B cell (primary cell): ENCODE data around the gene CD274. TPM values are rescaled to one million over a fixed set of nuclear protein-coding genes. Genes with fewer than 3 reads are reported as not detected.
A peak's percentile ranks its signal among the peaks of the same experiment; 100 is the strongest.

Experiments used
- ATAC-seq: fragments of 200-7000 bp; cut with Tn5 transposase; one replicate; pipeline ENCODE4 v1.10.0; 2021; ENCODE audit warnings: low read depth, mild to moderate bottlenecking, moderate number of reproducible peaks, moderate library complexity
- CTCF ChIA-PET: fragments of 350-600 bp; sonication (Branson Sonifier 250); formaldehyde crosslinking; loops from one replicate; lab custom pipeline; 2021; ENCODE audit warnings: antibody characterized with exemption, inconsistent platforms; lab: Charles Lee
- POLR2A ChIA-PET: fragments of 350-600 bp; sonication (Branson Sonifier 250); formaldehyde crosslinking; loops from one replicate; lab custom pipeline; 2021; ENCODE audit warnings: antibody characterized with exemption; lab: Charles Lee
- DNase-seq: peaks from one replicate; pipeline ENCODE4 v3.0.0; 2013
- H2AFZ ChIP-seq: 2 replicates; pipeline ENCODE4 v1.6.1; 2012; ENCODE audit warnings: mild to moderate bottlenecking, low read depth, low read length; ENCODE audit not compliant: insufficient read depth, poor library complexity, severe bottlenecking
- H3K27ac ChIP-seq, 2 donors: 1 replicate in 1 of 2; 2 replicates in 1 of 2; pipeline ENCODE4 v1.5.1; 2012 to 2013; ENCODE audit warnings: low read length in 2 of 2, mild to moderate bottlenecking in 2 of 2, moderate library complexity in 1 of 2
- H3K27me3 ChIP-seq, 4 experiments: fragments of 200-600 bp in 1 of 4; sonication (generic) in 1 of 4; replicated peaks in 1 of 4; 1 replicate in 2 of 4; 2 replicates in 2 of 4; pipeline versions ENCODE4 v1.6.1 to v1.7.0; 2013 to 2016; ENCODE audit warnings: low read length in 3 of 4, mild to moderate bottlenecking in 2 of 4, mixed read lengths in 1 of 4, moderate library complexity in 1 of 4; ENCODE audit not compliant: insufficient read depth in 4 of 4, control insufficient read depth in 3 of 4; ENCODE audit errors: control extremely low read depth in 1 of 4
- H3K36me3 ChIP-seq, 2 experiments: replicated peaks in 1 of 2; 1 replicate in 1 of 2; 2 replicates in 1 of 2; pipeline versions ENCODE4 v1.6.1 to v1.7.1; 2013; ENCODE audit warnings: low read length in 1 of 2; ENCODE audit not compliant: insufficient read depth in 2 of 2, control insufficient read depth in 1 of 2; ENCODE audit errors: control extremely low read depth in 1 of 2, extremely low read depth in 1 of 2
- H3K4me1 ChIP-seq, 2 donors: fragments of 200-600 bp in 1 of 2; sonication (generic) in 1 of 2; 1 replicate in 1 of 2; 2 replicates in 1 of 2; pipeline versions ENCODE4 v1.5.1 to v1.6.1; 2013 to 2017; ENCODE audit warnings: low read length in 2 of 2; ENCODE audit not compliant: control insufficient read depth in 2 of 2, insufficient read depth in 2 of 2
- H3K4me2 ChIP-seq: replicated peaks from 2 replicates; pipeline ENCODE3; 2012; ENCODE audit warnings: mild to moderate bottlenecking, low read depth, low read length; ENCODE audit not compliant: poor library complexity, severe bottlenecking
- H3K4me3 ChIP-seq, 5 experiments: fragments of 200-600 bp in 1 of 5; sonication (generic) in 1 of 5; 1 replicate in 3 of 5; 2 replicates in 2 of 5; pipeline versions ENCODE4 v1.5.1 to v1.7.0; 2011 to 2016; ENCODE audit warnings: low read length in 4 of 5, mild to moderate bottlenecking in 4 of 5, low read depth in 2 of 5, control low read depth in 1 of 5, moderate library complexity in 1 of 5; ENCODE audit not compliant: insufficient read depth in 1 of 5; ENCODE audit errors: control extremely low read depth in 1 of 5, extremely low read depth in 1 of 5
- H3K79me2 ChIP-seq: fragments of 200-600 bp; sonication (generic); one replicate; pipeline ENCODE4 v1.6.0; 2016; ENCODE audit warnings: low read length; ENCODE audit not compliant: control insufficient read depth, insufficient read depth
- H3K9ac ChIP-seq: fragments of 200-600 bp; sonication (generic); 2 replicates; pipeline ENCODE4 v1.6.1; 2017; ENCODE audit warnings: mild to moderate bottlenecking, low read length, moderate library complexity
- H3K9me3 ChIP-seq, 3 donors: one replicate each; pipeline versions ENCODE4 v1.6.1 to v1.7.1; 2013; ENCODE audit warnings: low read length in 2 of 3; ENCODE audit not compliant: control insufficient read depth in 2 of 3, insufficient read depth in 1 of 3; ENCODE audit errors: control extremely low read depth in 1 of 3
- H4K20me1 ChIP-seq: 2 replicates; pipeline ENCODE4 v1.6.0; 2012; ENCODE audit warnings: mild to moderate bottlenecking, low read length; ENCODE audit not compliant: insufficient read depth, control insufficient read depth, poor library complexity, severe bottlenecking
- H3K27ac Mint-ChIP-seq: one replicate; pipeline ENCODE4 v1.8.0; 2021; ENCODE audit warnings: mixed read lengths
- H3K27me3 Mint-ChIP-seq: one replicate; pipeline ENCODE4 v1.8.0; 2021; ENCODE audit warnings: mixed read lengths
- H3K4me1 Mint-ChIP-seq: one replicate; pipeline ENCODE4 v1.8.0; 2021; ENCODE audit warnings: mixed read lengths
- H3K4me3 Mint-ChIP-seq: one replicate; pipeline ENCODE4 v1.8.0; 2021; ENCODE audit warnings: mixed read lengths
- H3K9me3 Mint-ChIP-seq: one replicate; pipeline ENCODE4 v1.8.0; 2022; ENCODE audit warnings: mixed read lengths; ENCODE audit not compliant: insufficient read depth
- EZH2 ChIP-seq: IDR thresholded peaks from 2 replicates; pipeline ENCODE4 v1.6.1; 2012; ENCODE audit warnings: borderline replicate concordance, low read depth, mild to moderate bottlenecking, moderate library complexity, low read length; ENCODE audit not compliant: insufficient read depth, poor library complexity, severe bottlenecking
- WGBS: methylation state at CpG from one replicate; pipeline ENCODE4 v1.1.5; 2013; ENCODE audit warnings: missing lambda C conversion rate; ENCODE audit not compliant: insufficient coverage; 5-methylcytosine and 5-hydroxymethylcytosine counted together
- intact Hi-C: fragments of 100-400 bp; cut with micrococcal nuclease; formaldehyde crosslinking; loops from one replicate; pipeline ENCODE4 v1.10.0; 2022
- polyA plus RNA-seq: library from polyadenylated mRNA; depleted of rRNA; stranded (reverse); fragments of >200 nt; gene quantifications from 2 replicates; pipeline ENCODE4 v1.2.3, GENCODE V29; 2012
- total RNA-seq, 2 donors: library from RNA; stranded (reverse); fragments of 120-200 nt in 1 of 2; gene quantifications; 1 replicate in 1 of 2; 2 replicates in 1 of 2; pipeline versions ENCODE4 v1.2.3 to v1.2.4, GENCODE V29; 2013 to 2022
- TF ChIP-seq, protein P1 (sequence below): fragments of 200-600 bp; IDR thresholded peaks from one replicate; pipeline ENCODE4 v1.8.0; 2022; ENCODE audit warnings: antibody characterized with exemption, mild to moderate bottlenecking

The CD274 gene
- total and polyA plus RNA-seq, 2 donors (not counting 1 experiment from before 2014, with no cell fraction given), result 1.4 to 7.0 TPM

DNA sequence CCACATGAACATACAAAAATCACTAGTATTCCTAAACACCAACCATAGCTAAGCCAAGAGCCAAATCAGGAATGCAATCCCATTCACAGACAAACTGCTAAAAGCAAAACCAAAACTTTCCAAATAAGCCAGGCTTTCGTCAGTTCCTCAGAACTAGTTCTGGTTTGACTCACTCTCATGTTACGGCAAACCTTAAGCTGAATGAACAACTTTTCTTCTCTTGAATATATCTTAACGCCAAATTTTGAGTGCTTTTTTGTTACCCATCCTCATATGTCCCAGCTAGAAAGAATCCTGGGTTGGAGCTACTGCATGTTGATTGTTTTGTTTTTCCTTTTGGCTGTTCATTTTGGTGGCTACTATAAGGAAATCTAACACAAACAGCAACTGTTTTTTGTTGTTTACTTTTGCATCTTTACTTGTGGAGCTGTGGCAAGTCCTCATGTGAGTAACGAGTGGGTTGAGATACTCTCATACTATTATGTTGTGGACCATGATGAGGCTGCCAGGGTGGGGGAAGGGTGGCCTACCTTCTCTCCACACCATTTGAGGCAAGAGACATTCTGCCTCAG is 60.1 kb downstream of the CD274 start, which contains the start of gene PDCD1LG2:
TSS of gene PDCD1LG2 (plus strand) at position 172 of the 572 bp plus-strand sequence. CDS start 12,016 bp downstream, outside the sequence.
- Histone ChIP-seq H3K4me3 (peak within 1 kb of the TSS in 2 of 5 experiments; percentile 18 to 35), H3K27me3 (no peaks in the 10 kb centered on the region), H3K27ac (peak within 1 kb of the TSS; percentile 23 to 54), H3K79me2 (no peaks in the 10 kb centered on the region), H2AFZ (peak within 1 kb of the TSS; percentile 59), H3K9ac (peak within 1 kb of the TSS; percentile 31), H3K9me3 (no peaks in the 10 kb centered on the region), H3K4me1 (peaks cover 20 to 33% of the 10 kb centered on the region in 2 donors), H4K20me1 (no peaks in the 10 kb centered on the region), H3K4me2 (peak within 1 kb of the TSS; percentile 53), H3K36me3 (no peaks in the 10 kb centered on the region)
- ChIA-PET CTCF (interaction anchor here (1.1 to 1.3 kb wide), 5 partner anchors 10 to 80 kb away, joined by 3 to 4 read pairs (median 3); partner anchors contain the start of gene CD274), POLR2A (interaction anchor here (0.6 to 0.8 kb wide), 2 partner anchors 20 to 80 kb away, joined by 3 read pairs; no protein-coding TSS in a partner anchor)
- Mint-ChIP-seq H3K4me3 (peak within 1 kb of the TSS; percentile 86), H3K4me1 (peaks cover 43% of the 10 kb centered on the region), H3K27me3 (no peaks in the 10 kb centered on the region), H3K9me3 (no peaks in the 10 kb centered on the region), H3K27ac (peak within 1 kb of the TSS; percentile 89)
- WGBS, result 9% methylated on average over 2 of the region's 4 CpGs
- ATAC-seq, result peak; percentile 45
- intact Hi-C loops, result loop anchor here (5.0 kb wide), 2 partner anchors 58 to 82 kb away; partner anchors contain the start of gene CD274
- TF ChIP-seq, protein P1, sequence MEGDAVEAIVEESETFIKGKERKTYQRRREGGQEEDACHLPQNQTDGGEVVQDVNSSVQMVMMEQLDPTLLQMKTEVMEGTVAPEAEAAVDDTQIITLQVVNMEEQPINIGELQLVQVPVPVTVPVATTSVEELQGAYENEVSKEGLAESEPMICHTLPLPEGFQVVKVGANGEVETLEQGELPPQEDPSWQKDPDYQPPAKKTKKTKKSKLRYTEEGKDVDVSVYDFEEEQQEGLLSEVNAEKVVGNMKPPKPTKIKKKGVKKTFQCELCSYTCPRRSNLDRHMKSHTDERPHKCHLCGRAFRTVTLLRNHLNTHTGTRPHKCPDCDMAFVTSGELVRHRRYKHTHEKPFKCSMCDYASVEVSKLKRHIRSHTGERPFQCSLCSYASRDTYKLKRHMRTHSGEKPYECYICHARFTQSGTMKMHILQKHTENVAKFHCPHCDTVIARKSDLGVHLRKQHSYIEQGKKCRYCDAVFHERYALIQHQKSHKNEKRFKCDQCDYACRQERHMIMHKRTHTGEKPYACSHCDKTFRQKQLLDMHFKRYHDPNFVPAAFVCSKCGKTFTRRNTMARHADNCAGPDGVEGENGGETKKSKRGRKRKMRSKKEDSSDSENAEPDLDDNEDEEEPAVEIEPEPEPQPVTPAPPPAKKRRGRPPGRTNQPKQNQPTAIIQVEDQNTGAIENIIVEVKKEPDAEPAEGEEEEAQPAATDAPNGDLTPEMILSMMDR, result no peak
- TF ChIP-seq EZH2, result no peak
- DNase-seq, result peak; percentile 58

DNA sequence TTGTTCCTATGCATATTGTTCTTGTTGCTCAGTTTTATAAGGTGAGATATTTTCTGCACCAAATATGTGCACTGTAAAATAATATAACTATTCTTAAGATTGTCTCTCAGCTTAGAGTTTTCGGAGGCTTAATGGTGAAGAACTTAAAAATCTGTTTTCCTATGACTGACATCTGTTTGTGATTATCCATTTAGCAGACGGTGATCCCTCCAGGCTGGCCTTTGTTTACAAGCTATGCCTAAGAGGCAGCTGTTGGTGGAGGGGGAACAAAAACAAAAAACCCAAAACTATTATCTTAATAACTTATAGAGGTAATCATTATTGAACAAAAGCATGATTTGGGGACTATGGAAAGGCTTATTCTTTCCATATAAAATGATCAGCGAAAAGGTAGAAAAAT is 60.6 kb downstream of the CD274 start:
- TF ChIP-seq, protein P1, result no peak
- no peak for TF ChIP-seq EZH2
- Histone ChIP-seq H3K27me3 (no peaks in the 10 kb centered on the region), H3K4me3 (no peak overlapping the region), H3K4me1 (peaks cover 20 to 33% of the 10 kb centered on the region in 2 donors), H3K27ac (peak overlapping the region in 1 of 2 donors; percentile 23), H3K9ac (peak overlapping the region; percentile 31), H4K20me1 (no peaks in the 10 kb centered on the region), H2AFZ (no peak overlapping the region), H3K9me3 (no peaks in the 10 kb centered on the region), H3K4me2 (peak overlapping the region; percentile 53), H3K79me2 (no peaks in the 10 kb centered on the region), H3K36me3 (no peaks in the 10 kb centered on the region)
- no CpG with 5 or more reads among the region's 3 CpGs for WGBS
- intact Hi-C loops, result loop anchor here (5.0 kb wide), 2 partner anchors 59 to 81 kb away; partner anchors contain the start of gene CD274
- Mint-ChIP-seq H3K9me3 (no peaks in the 10 kb centered on the region), H3K4me3 (peak overlapping the region; percentile 86), H3K27ac (peak overlapping the region; percentile 89), H3K27me3 (no peaks in the 10 kb centered on the region), H3K4me1 (peaks cover 43% of the 10 kb centered on the region)
- ChIA-PET POLR2A (interaction anchor here (0.8 kb wide), 1 partner anchor 19 kb away, joined by 3 read pairs; no protein-coding TSS in a partner anchor), CTCF (interaction anchor here (1.1 to 1.3 kb wide), 4 partner anchors 11 to 79 kb away, joined by 3 to 4 read pairs (median 3); no protein-coding TSS in a partner anchor)
- DNase-seq (no peak), ATAC-seq (no peak)
